ENCODE data around the gene BACH2. TPM values are rescaled to one million over a fixed set of nuclear protein-coding genes. Genes with fewer than 3 reads are reported as not detected.

Gene BACH2
- total RNA-seq, 6 donors from 2014 or later: 3.1 to 6.8 (median 5.3) TPM

- WGBS, 2 donors: 68 to 93% methylated on average over 2 of the region's 2 CpGs
- no peak for ATAC-seq (ENCODE audit: low FRiP score in 2 of 2)
Measured at GRCh38 chr6:90003941-90004340, 292.7 kb downstream of the BACH2 start.

DNA sequence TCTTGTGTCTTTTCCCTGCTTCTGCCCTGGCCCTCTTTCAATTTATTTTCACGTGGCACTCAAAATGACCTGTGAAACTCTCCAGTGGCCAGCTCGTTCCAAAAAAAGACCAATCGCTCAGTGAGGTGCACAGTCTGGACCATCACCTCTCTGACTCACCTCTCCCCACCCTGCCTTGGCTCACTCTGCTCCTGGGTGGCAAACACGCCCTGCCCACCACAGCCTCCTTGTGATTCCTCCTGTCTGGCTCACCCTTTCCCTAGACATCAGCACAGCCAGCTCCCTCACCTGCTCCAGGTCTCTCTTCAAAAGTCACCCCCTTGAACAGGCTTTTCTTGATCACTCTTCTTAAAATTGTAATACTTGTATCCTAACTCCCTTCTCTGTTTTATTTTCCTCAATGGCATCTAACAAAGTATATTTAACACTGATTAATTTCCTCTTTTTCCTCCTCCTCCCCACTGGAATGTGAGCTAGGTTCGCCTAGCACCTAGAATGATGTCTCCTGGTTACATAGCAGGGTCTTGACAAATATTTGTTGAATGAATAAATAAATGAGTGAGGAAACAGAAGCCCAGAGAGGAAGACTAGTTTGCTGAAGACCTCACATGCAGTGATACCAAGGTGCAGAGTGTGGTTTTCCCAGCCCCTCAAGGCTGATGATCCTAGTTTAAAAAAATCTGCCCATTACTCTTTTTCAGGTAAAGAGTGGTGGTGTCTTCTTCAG, 293.4 kb downstream of the BACH2 start:
- no peaks in the 10 kb centered on the region for H3K36me3 ChIP-seq
- ATAC-seq (ENCODE audit: low FRiP score in 2 of 2): no peak
- no peak for DNase-seq
- H3K4me1 ChIP-seq: peaks cover 4 to 22% (median 7%) of the 10 kb centered on the region in 4 donors
- no peak overlapping the region for H3K4me3 ChIP-seq
- WGBS, 2 donors: 88 to 94% methylated on average over 5 of the region's 5 CpGs
- H3K27ac ChIP-seq: no peak overlapping the region
- H3K27me3 ChIP-seq: no peaks in the 10 kb centered on the region
- TF ChIP-seq POLR2AphosphoS5 (IDR thresholded peaks at IDR 0.05): no peak
- TF ChIP-seq, protein P1, sequence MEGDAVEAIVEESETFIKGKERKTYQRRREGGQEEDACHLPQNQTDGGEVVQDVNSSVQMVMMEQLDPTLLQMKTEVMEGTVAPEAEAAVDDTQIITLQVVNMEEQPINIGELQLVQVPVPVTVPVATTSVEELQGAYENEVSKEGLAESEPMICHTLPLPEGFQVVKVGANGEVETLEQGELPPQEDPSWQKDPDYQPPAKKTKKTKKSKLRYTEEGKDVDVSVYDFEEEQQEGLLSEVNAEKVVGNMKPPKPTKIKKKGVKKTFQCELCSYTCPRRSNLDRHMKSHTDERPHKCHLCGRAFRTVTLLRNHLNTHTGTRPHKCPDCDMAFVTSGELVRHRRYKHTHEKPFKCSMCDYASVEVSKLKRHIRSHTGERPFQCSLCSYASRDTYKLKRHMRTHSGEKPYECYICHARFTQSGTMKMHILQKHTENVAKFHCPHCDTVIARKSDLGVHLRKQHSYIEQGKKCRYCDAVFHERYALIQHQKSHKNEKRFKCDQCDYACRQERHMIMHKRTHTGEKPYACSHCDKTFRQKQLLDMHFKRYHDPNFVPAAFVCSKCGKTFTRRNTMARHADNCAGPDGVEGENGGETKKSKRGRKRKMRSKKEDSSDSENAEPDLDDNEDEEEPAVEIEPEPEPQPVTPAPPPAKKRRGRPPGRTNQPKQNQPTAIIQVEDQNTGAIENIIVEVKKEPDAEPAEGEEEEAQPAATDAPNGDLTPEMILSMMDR (IDR thresholded peaks at IDR 0.05): no peak
- TF ChIP-seq EP300 (IDR thresholded peaks at IDR 0.05): no peak
- no peak for TF ChIP-seq POLR2A (IDR thresholded peaks at IDR 0.05)
- no peaks in the 10 kb centered on the region for H3K9me3 ChIP-seq

More at GRCh38 chr6:90003941-90004340, 292.7 kb downstream of the BACH2 start:
- H3K27ac ChIP-seq: no peak overlapping the region
- H3K4me3 ChIP-seq: no peak overlapping the region
- H3K27me3 ChIP-seq: no peaks in the 10 kb centered on the region
- H3K9me3 ChIP-seq: no peaks in the 10 kb centered on the region
- DNase-seq: no peak
- H3K4me1 ChIP-seq: peaks cover 3 to 18% (median 7%) of the 10 kb centered on the region in 4 donors
- no peaks in the 10 kb centered on the region for H3K36me3 ChIP-seq
- TF ChIP-seq, protein P1 (IDR thresholded peaks at IDR 0.05): no peak
- TF ChIP-seq POLR2AphosphoS5 (IDR thresholded peaks at IDR 0.05): no peak
- TF ChIP-seq POLR2A (IDR thresholded peaks at IDR 0.05): no peak
- TF ChIP-seq EP300 (IDR thresholded peaks at IDR 0.05): no peak

GRCh38 chr6:90000864-90001731, 295.5 kb downstream of the BACH2 start:
- no peak for ATAC-seq (ENCODE audit: low FRiP score in 2 of 2)
- 85 to 86% methylated on average over 5 of the region's 5 CpGs for WGBS, 2 donors
- TF ChIP-seq, protein P1 (IDR thresholded peaks at IDR 0.05): no peak
- TF ChIP-seq POLR2A (IDR thresholded peaks at IDR 0.05) (no peak), EP300 (IDR thresholded peaks at IDR 0.05) (no peak), POLR2AphosphoS5 (IDR thresholded peaks at IDR 0.05) (no peak)
- H3K27ac ChIP-seq: no peak overlapping the region
- H3K9me3 ChIP-seq: no peaks in the 10 kb centered on the region
- H3K4me3 ChIP-seq: no peak overlapping the region
- H3K36me3 ChIP-seq: no peaks in the 10 kb centered on the region
- DNase-seq: no peak
- no peaks in the 10 kb centered on the region for H3K27me3 ChIP-seq
- H3K4me1 ChIP-seq: peaks cover 6 to 22% (median 8%) of the 10 kb centered on the region in 4 donors

DNA sequence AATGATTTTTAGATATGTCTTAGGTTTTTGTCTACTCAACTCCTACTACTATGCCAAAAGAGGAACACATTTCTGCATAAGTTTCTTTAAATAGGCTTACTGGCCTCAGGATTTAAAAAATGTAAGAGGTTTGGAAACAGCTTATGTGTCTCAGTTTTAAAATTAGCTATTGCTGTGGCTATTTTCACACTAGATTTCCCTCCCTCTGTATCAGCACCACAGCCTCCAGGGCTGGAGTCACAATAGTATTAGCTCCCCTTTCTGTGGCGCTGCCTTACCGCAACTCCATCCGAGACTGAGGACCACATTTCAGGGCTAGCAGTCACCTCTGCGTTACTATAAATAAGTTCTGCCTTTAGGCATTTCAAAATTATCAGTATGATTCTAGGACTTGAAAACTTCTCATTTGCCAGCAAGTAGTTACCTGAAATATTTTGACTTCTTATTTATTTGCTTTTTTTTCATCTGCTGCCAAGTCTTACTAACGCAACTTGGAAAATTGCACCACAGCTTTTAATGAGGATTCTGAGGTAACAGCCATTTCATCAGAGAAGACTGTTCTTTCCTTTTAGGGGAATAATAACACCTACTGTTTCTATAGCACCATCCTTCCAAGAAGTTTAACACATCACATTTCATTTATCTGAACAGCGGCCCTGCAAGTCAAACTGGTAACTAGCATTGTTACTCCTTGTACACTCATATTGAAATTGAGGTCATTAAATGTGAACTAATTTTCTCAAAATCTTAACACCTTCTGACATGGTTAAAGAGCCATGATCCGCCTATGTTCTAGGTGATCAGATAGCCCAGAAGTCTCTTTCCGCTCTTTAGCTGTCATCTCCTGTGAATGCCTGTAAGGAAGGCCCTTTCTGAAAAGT, 296.5 kb downstream of the BACH2 start:
- Histone ChIP-seq H3K36me3 (no peaks in the 10 kb centered on the region), H3K4me3 (no peak overlapping the region), H3K9me3 (no peaks in the 10 kb centered on the region), H3K27me3 (no peaks in the 10 kb centered on the region), H3K4me1 (peaks cover 6 to 22% (median 8%) of the 10 kb centered on the region in 4 donors), H3K27ac (no peak overlapping the region)
- ATAC-seq (ENCODE audit: low FRiP score in 2 of 2): no peak
- TF ChIP-seq POLR2A (IDR thresholded peaks at IDR 0.05): no peak
- TF ChIP-seq, protein P1 (IDR thresholded peaks at IDR 0.05): no peak
- TF ChIP-seq EP300 (IDR thresholded peaks at IDR 0.05): no peak
- no peak for TF ChIP-seq POLR2AphosphoS5 (IDR thresholded peaks at IDR 0.05)
- no peak for DNase-seq
- WGBS, 2 donors: 70 to 83% methylated on average over 8 of the region's 8 CpGs

Measured in upper lobe of left lung (tissue), 6 donors.